ENCODE measurements around the gene ITGA4. TPM values are rescaled to one million over a fixed set of nuclear protein-coding genes. Genes with fewer than 3 reads are reported as not detected.

Gene ITGA4
- total and polyA plus RNA-seq, 4 donors: 0.73 to 71.0 (median 14.4) TPM

- Histone ChIP-seq H3K4me3 (no peak overlapping the region), H3K27me3 (ENCODE audit: control insufficient read depth in 3 of 3, insufficient read depth in 3 of 3, low read length in 2 of 3) (no peaks in the 10 kb centered on the region), H3K27ac (ENCODE audit: low read depth in 1 of 2, low read length in 1 of 2) (no peak overlapping the region), H3K36me3 (ENCODE audit: control insufficient read depth in 4 of 4, insufficient read depth in 4 of 4, low read length in 4 of 4) (no peaks in the 10 kb centered on the region), H3K9me3 (ENCODE audit: control insufficient read depth in 4 of 4, insufficient read depth in 3 of 4, low read length in 3 of 4) (no peaks in the 10 kb centered on the region), H3K4me1 (ENCODE audit: control insufficient read depth in 5 of 5, insufficient read depth in 5 of 5, low read length in 5 of 5) (no peaks in the 10 kb centered on the region), H3K9ac (ENCODE audit: insufficient read depth in 1 of 2, low read length in 2 of 2) (no peak overlapping the region)
- 25 to 51% methylated on average over 1 of the region's 1 CpG for WGBS, 2 donors
- no peak for ATAC-seq (ENCODE audit: insufficient read depth, low FRiP score)
- DNase-seq: no peak
- TF ChIP-seq CTCF (IDR thresholded peaks at IDR 0.05; ENCODE audit: control extremely low read depth, extremely low read depth): no peak
Observed at GRCh38 chr2:181438261-181438660, 18.9 kb upstream of the ITGA4 start.

GRCh38 chr2:181440344-181440743 is 16.8 kb upstream of the ITGA4 start:
- Histone ChIP-seq H3K9ac (ENCODE audit: insufficient read depth in 1 of 2, low read length in 2 of 2) (no peak overlapping the region), H3K4me1 (ENCODE audit: control insufficient read depth in 5 of 5, insufficient read depth in 5 of 5, low read length in 5 of 5) (no peaks in the 10 kb centered on the region), H3K4me3 (no peak overlapping the region), H3K36me3 (ENCODE audit: control insufficient read depth in 4 of 4, insufficient read depth in 4 of 4, low read length in 4 of 4) (no peaks in the 10 kb centered on the region), H3K9me3 (ENCODE audit: control insufficient read depth in 4 of 4, insufficient read depth in 3 of 4, low read length in 3 of 4) (no peaks in the 10 kb centered on the region), H3K27me3 (ENCODE audit: control insufficient read depth in 3 of 3, insufficient read depth in 3 of 3, low read length in 2 of 3) (no peaks in the 10 kb centered on the region), H3K27ac (ENCODE audit: low read depth in 1 of 2, low read length in 1 of 2) (no peak overlapping the region)
- 86 to 91% methylated on average over 2 of the region's 2 CpGs for WGBS, 2 donors
- ATAC-seq (ENCODE audit: insufficient read depth, low FRiP score) (no peak), DNase-seq (no peak)
- TF ChIP-seq CTCF (IDR thresholded peaks at IDR 0.05; ENCODE audit: control extremely low read depth, extremely low read depth): no peak

- no peaks in the 10 kb centered on the region for H3K27me3 ChIP-seq (ENCODE audit: control insufficient read depth in 3 of 3, insufficient read depth in 3 of 3, low read length in 2 of 3)
- no peak overlapping the region for H3K27ac ChIP-seq (ENCODE audit: low read depth in 1 of 2, low read length in 1 of 2)
- no peaks in the 10 kb centered on the region for H3K36me3 ChIP-seq (ENCODE audit: control insufficient read depth in 4 of 4, insufficient read depth in 4 of 4, low read length in 4 of 4)
- no peaks in the 10 kb centered on the region for H3K4me1 ChIP-seq (ENCODE audit: control insufficient read depth in 5 of 5, insufficient read depth in 5 of 5, low read length in 5 of 5)
- ATAC-seq (ENCODE audit: insufficient read depth, low FRiP score) (no peak), DNase-seq (no peak)
- TF ChIP-seq CTCF (IDR thresholded peaks at IDR 0.05; ENCODE audit: control extremely low read depth, extremely low read depth): no peak
- peaks cover 0 to under 1% (median 0%) of the 10 kb centered on the region in 4 donors for H3K9me3 ChIP-seq (ENCODE audit: control insufficient read depth in 4 of 4, insufficient read depth in 3 of 4, low read length in 3 of 4)
- H3K9ac ChIP-seq (ENCODE audit: insufficient read depth in 1 of 2, low read length in 2 of 2): no peak overlapping the region
- H3K4me3 ChIP-seq: no peak overlapping the region
- WGBS, 2 donors: 55 to 60% methylated on average over 3 of the region's 3 CpGs
Observed at GRCh38 chr2:181440919-181441318, 16.3 kb upstream of the ITGA4 start.

- Histone ChIP-seq H3K4me3 (no peak overlapping the region), H3K36me3 (ENCODE audit: control insufficient read depth in 4 of 4, insufficient read depth in 4 of 4, low read length in 4 of 4) (no peaks in the 10 kb centered on the region), H3K4me1 (ENCODE audit: control insufficient read depth in 5 of 5, insufficient read depth in 5 of 5, low read length in 5 of 5) (no peaks in the 10 kb centered on the region), H3K27ac (ENCODE audit: low read depth in 1 of 2, low read length in 1 of 2) (no peak overlapping the region), H3K9me3 (ENCODE audit: control insufficient read depth in 4 of 4, insufficient read depth in 3 of 4, low read length in 3 of 4) (peaks cover 0 to 2% (median 0%) of the 10 kb centered on the region in 4 donors), H3K27me3 (ENCODE audit: control insufficient read depth in 3 of 3, insufficient read depth in 3 of 3, low read length in 2 of 3) (no peaks in the 10 kb centered on the region), H3K9ac (ENCODE audit: insufficient read depth in 1 of 2, low read length in 2 of 2) (no peak overlapping the region)
- ATAC-seq (ENCODE audit: insufficient read depth, low FRiP score) (no peak), DNase-seq (no peak)
- TF ChIP-seq CTCF (IDR thresholded peaks at IDR 0.05; ENCODE audit: control extremely low read depth, extremely low read depth): no peak
- WGBS, 2 donors: 48% methylated on average over 3 of the region's 3 CpGs
Observed at GRCh38 chr2:181441670-181442069, 15.5 kb upstream of the ITGA4 start.

Measured in lung (tissue), 12 donors.